Measurements from ENCODE around the gene CPT2. TPM values are rescaled to one million over a fixed set of nuclear protein-coding genes. Genes with fewer than 3 reads are reported as not detected.

Gene CPT2
- total and polyA plus RNA-seq, 8 donors: 6.3 to 13.4 (median 10.9) TPM

- DNase-seq (no peak), ATAC-seq (no peak), FAIRE-seq (no peak)
- Histone ChIP-seq H3K9me3 (no peaks in the 10 kb centered on the region), H3K27me3 (no peaks in the 10 kb centered on the region), H3K36me3 (no peaks in the 10 kb centered on the region), H3K4me3 (no peak overlapping the region), H3K4me1 (peaks cover 0 to 16% (median 2%) of the 10 kb centered on the region in 3 donors), H3K27ac (no peak overlapping the region)
- 82 to 90% methylated on average over 1 of the region's 1 CpG for WGBS, 2 donors
- intact Hi-C loops (cut with DNase I): loop anchor here in 1 of 3 donors (10.0 kb wide), 2 partner anchors 273 to 483 kb away; no protein-coding TSS in a partner anchor
- TF ChIP-seq, protein P1, sequence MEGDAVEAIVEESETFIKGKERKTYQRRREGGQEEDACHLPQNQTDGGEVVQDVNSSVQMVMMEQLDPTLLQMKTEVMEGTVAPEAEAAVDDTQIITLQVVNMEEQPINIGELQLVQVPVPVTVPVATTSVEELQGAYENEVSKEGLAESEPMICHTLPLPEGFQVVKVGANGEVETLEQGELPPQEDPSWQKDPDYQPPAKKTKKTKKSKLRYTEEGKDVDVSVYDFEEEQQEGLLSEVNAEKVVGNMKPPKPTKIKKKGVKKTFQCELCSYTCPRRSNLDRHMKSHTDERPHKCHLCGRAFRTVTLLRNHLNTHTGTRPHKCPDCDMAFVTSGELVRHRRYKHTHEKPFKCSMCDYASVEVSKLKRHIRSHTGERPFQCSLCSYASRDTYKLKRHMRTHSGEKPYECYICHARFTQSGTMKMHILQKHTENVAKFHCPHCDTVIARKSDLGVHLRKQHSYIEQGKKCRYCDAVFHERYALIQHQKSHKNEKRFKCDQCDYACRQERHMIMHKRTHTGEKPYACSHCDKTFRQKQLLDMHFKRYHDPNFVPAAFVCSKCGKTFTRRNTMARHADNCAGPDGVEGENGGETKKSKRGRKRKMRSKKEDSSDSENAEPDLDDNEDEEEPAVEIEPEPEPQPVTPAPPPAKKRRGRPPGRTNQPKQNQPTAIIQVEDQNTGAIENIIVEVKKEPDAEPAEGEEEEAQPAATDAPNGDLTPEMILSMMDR (IDR thresholded peaks at IDR 0.05): no peak
Observed at GRCh38 chr1:53187401-53187800, 9.2 kb upstream of the CPT2 start.

DNA sequence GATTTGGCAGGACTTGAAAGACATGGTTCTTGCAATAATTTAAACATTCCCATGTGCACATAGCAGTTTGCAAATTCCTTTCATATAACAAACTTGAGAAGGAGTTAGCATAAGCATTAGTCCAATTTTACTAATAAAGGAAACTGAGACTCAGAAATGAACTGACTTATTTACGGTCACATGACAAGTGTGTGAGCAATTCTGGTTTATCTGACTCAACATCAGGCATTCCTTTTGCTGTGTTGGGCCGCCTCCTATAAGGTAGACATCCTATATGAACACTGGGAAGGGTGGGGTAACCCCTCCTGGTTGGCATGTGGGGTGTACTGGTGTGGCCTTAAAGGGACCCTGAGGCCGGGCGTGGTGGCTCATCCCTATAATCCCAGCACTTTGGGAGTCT lies 8.5 kb upstream of the CPT2 start:
- Histone ChIP-seq H3K36me3 (no peaks in the 10 kb centered on the region), H3K9me3 (no peaks in the 10 kb centered on the region), H3K4me1 (peaks cover 0 to 9% (median 0%) of the 10 kb centered on the region in 3 donors), H3K4me3 (no peak overlapping the region), H3K27ac (no peak overlapping the region), H3K27me3 (no peaks in the 10 kb centered on the region)
- ATAC-seq: no peak
- TF ChIP-seq, protein P1 (IDR thresholded peaks at IDR 0.05): no peak
- no peak for FAIRE-seq
- WGBS, 2 donors: 75 to 85% methylated on average over 4 of the region's 4 CpGs
- intact Hi-C loops (cut with DNase I): loop anchor here in 1 of 3 donors (10.0 kb wide), 2 partner anchors 273 to 483 kb away; no protein-coding TSS in a partner anchor
- no peak for DNase-seq

DNA sequence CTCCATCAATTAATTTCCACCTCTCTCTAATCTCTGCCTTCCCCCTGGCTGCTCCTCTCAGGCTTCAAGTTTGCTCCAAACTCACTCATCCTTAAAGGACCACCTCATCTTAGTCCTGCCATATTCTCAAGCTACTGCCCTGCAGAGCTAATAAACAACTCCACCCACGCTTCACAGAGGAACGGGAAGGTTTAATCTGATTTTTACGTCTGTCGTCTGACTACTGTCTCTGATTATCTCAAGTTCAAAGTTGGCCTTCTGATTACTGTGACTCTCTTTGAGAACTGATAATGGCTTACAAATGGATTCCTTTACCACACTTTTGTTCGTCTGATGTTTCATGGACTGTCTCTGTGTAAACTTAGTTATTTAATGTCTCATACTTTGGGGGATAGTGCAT lies 7.6 kb upstream of the CPT2 start:
- intact Hi-C loops (cut with DNase I): loop anchor here in 1 of 3 donors (10.0 kb wide), 2 partner anchors 274 to 484 kb away; no protein-coding TSS in a partner anchor
- Histone ChIP-seq H3K27ac (no peak overlapping the region), H3K36me3 (no peaks in the 10 kb centered on the region), H3K9me3 (no peaks in the 10 kb centered on the region), H3K4me3 (no peak overlapping the region), H3K4me1 (peaks cover 0 to under 1% (median 0%) of the 10 kb centered on the region in 3 donors), H3K27me3 (no peaks in the 10 kb centered on the region)
- ATAC-seq (no peak), FAIRE-seq (no peak), DNase-seq (no peak)
- 68 to 77% methylated on average over 5 of the region's 5 CpGs for WGBS, 2 donors
- TF ChIP-seq, protein P1 (IDR thresholded peaks at IDR 0.05): no peak

- ATAC-seq: peak; percentile 24 to 61 (median 42)
- no peak overlapping the region for H3K27ac ChIP-seq
- intact Hi-C loops (cut with DNase I): no loop called here
Observed at GRCh38 chr1:53190210-53190611, 6.4 kb upstream of the CPT2 start.

More at GRCh38 chr1:53190210-53190611, 6.4 kb upstream of the CPT2 start:
- no peak overlapping the region for H3K4me3 ChIP-seq
- no peaks in the 10 kb centered on the region for H3K9me3 ChIP-seq
- H3K36me3 ChIP-seq: no peaks in the 10 kb centered on the region
- DNase-seq (peak in 3 of 6 donors; percentile 33 to 50 (median 41)), FAIRE-seq (no peak)
- peaks cover 0 to under 1% (median 0%) of the 10 kb centered on the region in 3 donors for H3K4me1 ChIP-seq
- H3K27me3 ChIP-seq: no peaks in the 10 kb centered on the region
- WGBS, 2 donors: 31 to 39% methylated on average over 10 of the region's 10 CpGs
- TF ChIP-seq, protein P1 (IDR thresholded peaks at IDR 0.05): no peak

Data from pancreas (tissue), 10 donors.